HG02885 (cell line): ENCODE results near the gene CTIF.

Experiments
- ATAC-seq: cut with Tn5 transposase; IDR thresholded peaks from one replicate; pipeline ENCODE4 v1.9.1; 2021; ENCODE audit warnings: mild to moderate bottlenecking; ENCODE audit not compliant: unreplicated experiment, poor library complexity

Gene CTIF

DNA sequence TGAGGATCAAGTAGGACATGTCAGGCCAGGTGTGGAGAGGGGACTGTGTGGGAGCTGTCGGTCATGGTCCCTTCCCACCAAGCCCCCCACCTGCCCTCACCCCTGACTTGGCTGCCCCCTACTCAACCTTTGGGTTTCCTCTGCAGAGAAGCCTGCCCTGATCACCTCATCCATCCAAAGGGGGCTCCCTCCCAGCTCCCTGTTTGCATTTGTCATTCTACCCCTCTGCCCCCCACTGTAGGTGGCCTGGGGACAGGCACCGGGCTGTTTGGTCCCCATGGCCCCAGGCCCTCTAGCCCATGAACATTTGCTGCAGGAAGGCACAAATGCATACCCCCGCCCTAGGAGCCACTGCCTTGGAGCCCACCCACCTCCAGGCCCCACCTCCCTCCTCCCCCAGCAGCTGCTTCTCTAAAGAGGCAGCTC is 296.9 kb downstream of the CTIF start:
- no peak for ATAC-seq

DNA sequence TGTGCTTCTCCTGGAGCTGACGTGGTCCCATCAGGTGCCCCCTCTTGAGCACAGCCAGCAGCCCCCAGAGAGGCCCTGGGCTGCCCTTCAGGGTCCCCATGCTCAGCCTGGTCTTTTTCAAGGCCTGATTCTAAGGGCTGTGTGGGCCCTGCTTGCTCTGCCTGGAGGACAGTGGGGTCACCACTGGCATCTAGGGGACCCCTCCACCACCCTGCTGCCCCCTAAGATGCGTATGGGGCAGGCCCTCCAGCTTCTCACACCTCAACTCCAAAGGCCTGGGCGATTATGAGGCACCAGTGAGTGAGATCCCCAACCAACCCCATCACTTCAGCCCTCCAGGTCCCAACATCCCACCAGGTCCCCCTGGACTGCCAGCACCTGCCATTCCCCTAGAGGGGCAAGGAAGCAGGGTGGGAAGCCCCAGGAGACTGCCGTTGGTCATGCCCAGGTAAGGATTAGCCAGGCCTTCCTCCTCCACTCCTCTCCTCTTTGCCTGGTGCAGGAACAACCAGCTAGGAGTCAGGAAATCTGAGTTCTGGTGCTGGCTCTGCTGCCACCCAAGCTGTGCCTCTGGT is 297.5 kb downstream of the CTIF start:
- ATAC-seq: no peak

DNA sequence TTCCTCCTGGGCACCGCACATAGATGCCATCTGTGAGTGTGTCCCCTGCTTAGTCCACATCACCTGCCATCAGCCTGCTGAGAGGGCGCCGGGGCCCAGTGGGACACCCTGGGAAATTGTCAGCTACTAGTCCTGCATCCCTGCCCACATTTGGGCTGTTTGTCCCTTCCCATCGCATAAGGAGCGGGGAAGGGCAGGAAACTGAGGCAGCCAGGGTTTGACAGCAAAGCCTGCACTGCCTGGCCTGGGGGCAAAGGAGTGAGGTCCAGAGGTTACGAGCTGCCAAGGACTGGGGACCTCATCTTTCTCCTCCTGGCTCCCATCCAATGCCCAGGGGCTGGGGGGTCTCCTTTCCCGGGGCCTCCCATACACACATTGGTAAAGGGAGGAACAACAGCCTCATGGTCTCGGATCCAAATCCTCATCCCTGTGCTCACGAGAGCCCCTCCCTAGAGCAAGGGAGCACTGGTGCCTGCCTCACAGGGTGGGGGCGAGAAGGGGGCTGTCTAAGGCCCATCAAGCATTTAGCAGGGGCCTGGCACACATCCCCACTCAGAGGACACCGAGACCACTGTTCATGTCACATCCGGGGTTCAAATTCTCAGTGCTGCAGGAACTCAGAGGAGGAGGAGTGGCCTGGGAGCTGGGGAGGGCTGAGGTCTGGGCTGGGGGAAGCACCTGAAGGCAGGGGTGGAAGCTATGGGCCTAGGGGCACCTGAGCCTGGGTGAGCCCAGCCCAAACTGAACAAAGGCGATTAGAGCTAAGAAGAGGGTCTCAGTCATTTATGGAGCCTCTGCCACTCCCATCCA is 298.2 kb downstream of the CTIF start:
- no peak for ATAC-seq

DNA sequence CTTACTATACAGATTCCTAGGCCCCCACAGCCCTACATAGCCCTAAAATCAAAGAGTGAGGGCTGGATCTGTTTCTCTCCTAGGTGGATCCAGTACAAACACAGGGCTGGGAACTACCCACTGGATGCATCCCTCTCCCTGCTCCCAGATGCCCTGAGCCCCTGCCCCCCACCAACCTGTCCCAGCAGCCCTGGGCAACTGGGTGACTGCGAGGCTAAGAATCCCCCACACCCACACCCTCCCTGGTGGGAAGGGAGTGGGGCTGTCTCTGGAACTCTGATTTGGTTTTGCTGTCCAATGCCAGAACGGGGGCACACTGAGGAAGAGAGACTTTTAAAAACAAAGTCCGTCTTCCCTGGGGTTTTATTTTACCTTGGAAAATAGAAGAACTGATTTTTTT is 298.8 kb downstream of the CTIF start:
- no peak for ATAC-seq

DNA sequence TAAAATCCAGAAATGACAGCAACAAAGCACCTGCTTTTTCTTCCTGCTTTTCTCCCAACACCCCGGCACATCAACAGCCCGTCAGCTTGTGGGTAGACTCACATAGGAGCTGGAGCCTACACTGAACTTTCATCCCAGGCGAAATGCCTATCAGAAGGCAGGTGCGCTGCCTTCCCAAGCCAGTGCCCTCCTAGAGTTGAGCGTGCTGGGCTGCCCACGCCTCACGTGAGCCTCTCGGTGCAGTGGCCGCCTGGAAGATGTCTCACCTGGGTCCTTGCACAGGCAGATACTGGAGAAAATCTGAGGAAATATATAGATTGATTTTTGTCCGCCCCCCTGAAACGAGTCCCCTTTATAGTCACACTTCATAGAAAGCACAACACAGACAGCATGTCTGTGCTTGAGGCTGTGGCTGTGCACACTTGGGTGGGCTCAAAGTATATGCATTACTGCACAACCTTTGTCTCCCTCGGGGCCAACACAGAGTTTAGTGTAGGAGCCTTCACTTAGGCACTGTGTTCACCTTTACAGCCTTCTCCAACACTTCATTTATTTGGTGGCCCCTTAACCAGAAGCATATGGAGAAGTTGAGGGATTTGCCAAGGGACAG is 299.4 kb downstream of the CTIF start:
- no peak for ATAC-seq

DNA sequence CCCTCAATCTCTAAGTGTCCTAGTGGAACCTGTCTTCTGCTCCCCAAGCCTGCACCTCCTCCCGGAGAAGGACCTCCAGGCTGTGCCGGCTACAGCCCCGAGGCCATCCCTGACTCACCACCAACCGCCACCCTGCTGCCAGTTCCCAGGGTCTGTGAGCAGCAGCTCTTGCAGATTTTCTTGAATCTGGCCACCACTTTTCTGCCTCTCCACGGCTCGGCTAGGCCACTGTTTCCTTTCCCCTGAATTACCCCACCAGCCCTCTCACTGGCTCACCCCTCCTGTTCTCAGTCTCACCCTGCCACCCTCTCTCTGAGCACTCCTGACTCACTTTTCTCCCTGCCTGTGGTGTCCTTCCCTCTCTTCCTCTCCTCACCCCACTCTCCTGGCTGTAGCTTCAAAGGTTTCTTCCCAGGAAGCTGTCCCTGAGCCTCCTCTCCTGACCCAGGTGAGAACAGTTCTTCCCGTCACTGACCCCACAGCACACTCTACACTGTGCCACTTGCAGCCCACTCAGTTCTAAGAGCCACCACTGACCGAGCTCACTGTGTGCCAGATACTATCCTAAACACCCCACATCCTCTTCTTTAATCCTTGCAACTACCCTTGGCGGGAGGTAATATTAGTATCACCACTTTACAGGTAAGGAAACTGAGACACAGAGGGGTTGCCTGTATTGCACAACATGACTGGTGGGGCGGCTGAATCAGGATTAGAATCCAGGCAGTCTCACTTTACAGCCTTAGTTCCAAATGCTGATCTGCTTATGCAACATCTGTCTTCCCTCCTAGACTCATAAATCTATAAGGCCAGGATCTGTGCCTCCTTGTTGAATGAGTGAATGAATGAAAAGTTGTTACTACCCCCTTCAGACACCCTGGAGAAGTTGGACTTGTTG is 300.3 kb downstream of the CTIF start:
- ATAC-seq: no peak

DNA sequence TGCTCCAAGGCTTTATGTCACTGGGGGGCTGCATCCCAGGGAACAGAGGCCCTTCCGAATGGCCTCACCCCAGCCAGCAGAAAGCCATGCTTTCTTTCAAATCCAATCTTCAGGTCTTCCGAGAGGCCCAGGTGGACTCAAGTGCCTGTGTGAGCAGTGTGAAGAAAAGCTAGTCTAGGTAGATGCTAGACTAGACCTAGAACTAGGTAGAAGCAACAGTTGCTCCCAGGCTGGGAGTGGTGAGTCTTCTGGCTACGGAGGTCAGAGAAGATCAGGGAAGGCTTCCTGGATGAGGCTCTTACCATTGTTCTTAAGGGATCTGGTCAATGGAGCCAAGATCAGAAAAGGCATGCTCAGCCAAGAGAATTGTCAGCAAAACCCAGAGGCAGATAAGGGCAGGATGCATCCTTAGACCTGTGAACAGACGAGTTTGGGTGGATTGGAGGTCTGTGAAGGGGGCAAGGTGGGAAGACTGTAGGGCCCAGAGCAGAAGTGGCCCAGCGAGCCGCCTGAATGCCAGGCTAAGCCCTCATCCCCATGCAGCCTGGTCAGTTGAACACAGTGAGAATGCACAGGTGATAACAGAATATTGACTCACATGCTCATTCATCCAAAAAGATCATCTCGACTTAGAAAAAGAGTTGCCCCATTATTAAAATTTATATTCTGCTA is 301.1 kb downstream of the CTIF start:
- ATAC-seq: no peak

DNA sequence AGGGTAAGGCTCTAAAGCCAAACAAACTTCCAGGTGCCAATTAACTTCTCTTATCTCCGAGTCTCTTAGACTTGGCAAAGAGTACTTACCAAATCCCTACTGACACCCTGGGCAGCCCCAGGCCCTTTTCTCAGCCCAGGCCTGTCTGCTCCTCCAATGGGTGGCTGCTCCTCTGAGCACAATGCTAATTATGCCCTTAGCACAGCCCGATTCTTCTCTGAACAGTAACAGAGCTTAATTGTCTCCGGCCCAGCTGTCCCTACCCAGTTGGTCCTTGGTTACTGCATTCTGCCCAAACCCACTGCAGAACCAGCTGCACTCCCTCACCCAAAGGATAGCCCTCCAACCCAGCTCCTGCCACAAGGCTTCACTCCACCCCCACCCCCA is 301.7 kb downstream of the CTIF start:
- ATAC-seq: no peak

DNA sequence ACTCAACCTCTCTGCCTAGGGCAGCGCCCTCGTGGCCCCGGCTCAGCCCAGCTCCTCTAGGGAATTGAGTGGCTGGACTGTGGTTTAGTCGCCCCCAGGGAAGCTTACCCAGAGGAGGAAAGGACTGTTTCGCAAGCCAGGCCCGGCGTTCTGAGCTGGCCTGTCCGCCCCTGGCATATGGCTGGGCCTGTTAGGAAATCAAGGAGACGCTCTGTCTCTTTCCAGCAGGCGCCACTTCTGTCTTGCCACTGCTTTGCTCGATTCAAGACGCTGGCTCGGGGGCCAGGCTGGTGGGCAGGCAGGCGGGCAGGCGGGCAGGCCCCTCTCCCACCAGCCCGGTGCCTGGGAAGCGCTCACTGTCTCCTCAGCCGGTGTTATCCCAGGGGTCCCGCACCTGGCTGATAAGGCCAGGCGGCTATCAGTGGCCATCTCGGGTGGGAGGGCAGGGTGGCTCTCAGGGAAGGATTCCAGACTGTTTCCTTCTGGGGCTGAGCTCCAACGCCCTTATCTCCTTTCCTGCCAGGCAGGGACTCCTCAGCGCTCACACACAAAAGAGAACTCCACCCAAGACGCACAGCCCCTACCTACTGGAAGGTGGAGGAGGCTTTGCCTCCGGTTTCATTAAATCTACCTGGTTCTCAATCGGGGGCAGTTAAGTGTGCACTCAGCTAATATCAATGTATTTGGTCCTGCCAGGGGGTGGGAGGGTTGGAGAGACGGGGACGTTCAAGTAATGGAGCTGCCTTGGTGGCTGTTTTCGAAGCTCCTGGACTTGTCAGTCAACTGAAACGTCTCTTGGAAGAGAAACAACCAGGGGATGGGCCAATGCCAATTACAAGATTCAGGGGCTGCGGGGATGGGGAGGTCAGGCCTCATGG is 302.8 kb downstream of the CTIF start:
- no peak for ATAC-seq

DNA sequence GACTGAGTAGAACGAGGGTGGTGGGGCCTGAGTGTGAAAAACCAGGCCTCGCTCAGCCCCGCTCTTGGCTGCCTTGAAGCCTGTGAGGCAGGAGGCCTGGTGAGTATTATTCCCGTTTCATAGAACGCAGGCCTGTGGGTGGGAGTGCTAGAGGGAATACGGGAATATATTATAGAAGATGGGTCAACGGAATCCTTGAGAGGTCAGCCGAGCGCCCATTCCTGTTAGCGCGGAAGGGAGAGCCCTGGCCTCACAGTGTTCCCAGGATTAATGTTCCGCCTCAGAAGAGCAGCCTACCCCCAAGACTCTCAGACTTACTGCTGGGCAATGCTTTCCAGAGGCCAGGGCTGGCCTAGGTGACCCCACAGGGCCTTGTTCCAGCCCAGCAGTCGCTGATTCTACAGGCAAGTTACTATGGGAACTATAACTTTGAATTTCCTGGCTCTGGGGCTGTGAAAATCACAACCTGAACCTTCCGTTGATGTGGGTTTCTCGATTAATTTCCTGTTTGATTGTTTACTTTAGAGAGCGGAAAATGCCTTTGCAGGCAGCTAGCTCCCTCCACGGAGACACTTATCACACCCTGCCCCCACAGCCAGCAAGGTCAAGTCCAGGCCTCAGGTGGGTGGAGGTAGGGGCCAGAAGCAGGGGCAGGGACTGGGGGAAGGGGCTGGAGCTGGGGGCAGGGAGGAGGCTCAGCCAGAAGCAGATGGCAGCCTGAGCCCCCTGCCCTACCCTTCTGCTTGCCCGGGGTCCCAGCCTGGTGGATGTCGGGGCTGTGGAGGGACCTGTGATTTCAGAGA is 303.6 kb downstream of the CTIF start:
- ATAC-seq: no peak

DNA sequence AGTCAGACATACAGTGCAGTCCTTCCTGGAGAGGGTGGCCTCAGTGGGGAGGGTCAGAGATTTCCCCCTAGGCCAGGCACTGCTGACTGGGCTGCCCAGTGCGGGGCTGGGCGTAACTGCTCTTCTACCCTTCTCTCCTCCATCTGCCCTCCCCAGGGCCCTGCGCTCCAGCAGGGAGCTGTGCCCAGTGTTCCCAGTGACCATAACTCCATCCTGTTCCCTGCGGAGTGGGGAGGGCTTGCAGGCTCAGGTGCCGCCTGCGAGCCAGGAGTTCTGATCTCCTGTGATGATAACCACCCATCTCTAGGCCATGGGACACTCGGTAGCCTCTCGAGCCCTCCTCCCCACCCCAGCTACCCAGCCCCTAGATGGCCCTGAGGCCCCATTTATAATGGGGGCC is 304.3 kb downstream of the CTIF start:
- no peak for ATAC-seq

DNA sequence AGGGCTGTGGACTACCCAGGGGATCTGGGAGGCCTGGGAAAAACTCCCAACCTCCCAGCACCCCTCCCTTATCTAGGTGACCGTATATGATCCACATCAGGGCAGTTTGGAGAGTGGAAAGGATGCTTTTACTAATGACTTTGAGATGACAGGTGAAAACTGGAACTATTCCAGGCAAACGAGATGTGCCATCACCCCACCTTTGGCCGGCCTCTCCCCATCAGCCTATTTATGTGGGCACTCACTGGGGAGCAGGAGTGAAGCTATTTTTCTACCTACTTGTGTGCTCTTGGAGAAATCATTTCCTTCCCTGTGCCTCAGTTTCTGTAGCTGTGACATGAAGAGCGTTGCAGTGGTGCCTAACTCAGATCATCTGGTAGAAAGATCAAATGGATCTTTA is 304.8 kb downstream of the CTIF start:
- ATAC-seq: no peak

DNA sequence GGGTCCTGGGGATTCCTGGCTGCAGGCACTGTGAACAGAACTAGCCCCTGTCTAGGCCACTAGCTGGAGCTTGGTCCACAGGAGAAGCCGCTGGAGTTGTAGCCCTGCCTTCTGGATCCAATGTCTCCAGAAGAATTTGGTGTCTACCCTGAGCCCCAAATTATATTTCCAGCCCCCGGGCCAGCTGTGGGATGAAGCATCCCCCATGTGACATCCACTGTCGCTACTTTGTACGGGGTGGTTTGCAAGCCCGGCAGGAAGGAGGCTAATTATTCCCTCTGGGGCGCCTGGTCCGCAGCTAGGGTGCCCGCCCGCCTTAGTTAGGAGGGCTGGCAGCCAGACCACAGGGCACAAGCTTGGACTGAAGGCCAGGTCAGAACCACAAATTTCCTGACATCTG is 305.4 kb downstream of the CTIF start:
- ATAC-seq: no peak

DNA sequence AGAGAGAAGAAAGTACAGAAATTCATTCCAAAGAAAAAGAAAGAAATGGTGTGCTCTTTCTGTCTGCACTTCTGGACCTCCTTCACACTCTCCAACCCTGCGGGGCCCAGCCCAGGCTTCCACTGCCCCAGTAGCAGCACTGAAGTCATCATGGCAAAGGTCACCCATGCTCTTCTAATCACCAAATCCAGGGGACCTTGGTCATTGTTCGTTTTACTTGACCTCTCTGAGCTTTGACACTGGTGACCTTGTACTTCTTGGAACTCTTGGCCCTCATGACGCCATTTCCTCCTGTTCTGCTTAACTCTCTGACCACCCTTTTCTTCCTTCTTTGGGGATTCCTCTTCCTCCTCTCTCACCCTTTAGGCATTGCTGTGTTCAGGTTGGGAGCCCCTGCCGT is 306.3 kb downstream of the CTIF start:
- no peak for ATAC-seq

DNA sequence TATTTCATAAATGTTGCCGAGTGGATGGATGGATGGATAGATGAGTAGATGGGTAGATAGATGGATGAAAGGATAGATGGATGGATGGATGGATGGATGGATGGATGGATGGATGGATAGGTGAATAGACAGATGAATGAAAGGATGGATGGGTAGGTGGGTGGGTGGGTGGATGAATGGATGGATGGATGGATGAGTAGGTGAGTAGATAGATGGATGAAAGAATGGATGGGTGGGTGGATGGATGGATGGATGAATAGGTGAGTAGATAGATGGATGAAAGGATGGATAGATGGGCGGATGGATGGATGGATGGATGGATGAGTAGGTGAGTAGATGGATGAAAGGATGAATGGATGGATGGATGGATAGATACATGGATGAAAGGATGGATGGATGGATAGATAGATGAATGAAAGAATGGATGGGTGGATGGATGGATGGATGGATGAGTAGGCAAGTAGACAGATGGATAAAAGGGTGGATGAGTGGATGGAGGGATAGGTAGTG is 307.6 kb downstream of the CTIF start:
- no peak for ATAC-seq

DNA sequence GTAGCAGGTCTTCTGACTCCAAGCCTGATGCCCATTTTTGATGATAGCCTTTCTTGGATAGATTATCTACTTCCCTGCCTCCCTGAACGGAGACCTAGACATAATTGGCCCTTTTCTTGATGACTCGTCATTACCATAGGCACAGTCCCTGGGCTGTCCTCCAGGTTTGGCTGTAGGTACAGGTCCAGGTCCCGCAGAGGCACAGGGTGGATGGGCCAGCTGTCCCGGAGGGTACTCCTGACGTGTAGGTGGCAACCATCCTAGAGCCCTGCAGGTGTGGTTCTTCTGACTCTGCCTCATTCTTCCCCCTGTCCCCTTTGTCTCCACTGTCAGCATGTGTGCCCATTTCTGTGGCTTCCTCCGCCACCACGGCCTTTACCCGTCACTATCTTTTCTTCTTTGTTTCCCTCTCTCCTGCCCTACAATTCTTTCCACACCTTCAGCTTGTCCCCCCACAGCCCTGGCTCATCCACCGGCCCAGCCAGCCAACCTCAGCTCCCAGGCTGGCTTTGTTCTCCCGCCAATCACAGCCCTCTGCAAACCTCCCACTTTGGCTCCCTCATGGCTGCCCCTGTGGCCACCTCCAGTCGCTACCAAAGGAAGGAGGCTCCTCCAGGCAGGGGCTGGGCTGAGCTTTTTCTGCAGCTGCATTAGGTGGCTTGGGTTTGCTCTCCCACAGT is 309.1 kb downstream of the CTIF start:
- no peak for ATAC-seq

DNA sequence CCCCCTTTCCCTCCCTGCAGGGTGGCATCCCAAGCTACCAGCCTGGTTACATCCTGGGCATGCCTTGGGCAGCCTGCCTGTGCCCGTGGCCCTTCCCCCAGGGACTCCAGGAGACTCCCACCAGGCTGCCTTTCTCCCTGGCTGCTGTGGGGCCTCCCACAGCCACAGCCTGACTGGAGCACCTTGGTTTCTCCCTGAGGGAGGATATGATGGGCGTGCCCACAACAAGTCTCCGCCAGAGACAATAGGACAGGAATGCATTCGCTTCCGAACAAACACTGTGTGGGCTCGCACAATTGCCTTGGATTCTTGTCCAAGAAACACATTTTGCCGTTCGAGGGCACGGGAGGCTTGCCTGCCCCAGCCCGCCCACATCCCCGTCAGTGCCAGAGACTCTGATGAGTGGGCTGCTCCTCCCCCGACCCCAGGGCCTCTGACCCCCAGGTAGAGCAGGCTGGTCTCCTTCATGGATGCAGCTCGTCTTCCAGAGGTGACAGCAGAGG is 309.9 kb downstream of the CTIF start:
- ATAC-seq: no peak
